GM18498 (cell line): Measurements from ENCODE around the gene C19orf73.
"Not testable (repeated sequence)": the region's sequence is repeated elsewhere in the genome, so short reads cannot be mapped to it uniquely, and the experiment has no call there.

Source experiments
- ATAC-seq: cut with Tn5 transposase; IDR thresholded peaks from one replicate; pipeline ENCODE4 v1.9.1; 2021; ENCODE audit warnings: mild to moderate bottlenecking, moderate library complexity; ENCODE audit not compliant: unreplicated experiment

The C19orf73 gene

DNA sequence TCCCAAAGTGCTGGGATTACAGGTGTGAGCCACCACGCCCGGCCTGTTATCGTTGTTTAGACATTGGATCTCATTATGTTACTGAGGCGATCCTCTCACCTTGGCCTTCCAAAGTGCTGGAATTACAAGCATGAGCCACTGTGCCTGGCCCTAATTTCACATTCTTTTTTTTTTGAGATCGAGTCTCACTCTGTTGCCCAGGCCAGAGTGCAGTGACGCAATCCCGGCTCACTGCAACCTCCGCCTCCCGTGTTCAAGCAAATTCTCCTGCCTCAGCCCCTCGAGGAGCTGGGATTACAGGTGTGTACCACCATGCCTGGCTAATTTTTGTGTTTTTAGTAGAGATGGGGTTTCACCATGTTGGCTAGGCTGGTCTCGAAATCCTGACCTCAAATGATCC is 4.3 kb upstream of the C19orf73 start:
- not testable (repeated sequence) for ATAC-seq

DNA sequence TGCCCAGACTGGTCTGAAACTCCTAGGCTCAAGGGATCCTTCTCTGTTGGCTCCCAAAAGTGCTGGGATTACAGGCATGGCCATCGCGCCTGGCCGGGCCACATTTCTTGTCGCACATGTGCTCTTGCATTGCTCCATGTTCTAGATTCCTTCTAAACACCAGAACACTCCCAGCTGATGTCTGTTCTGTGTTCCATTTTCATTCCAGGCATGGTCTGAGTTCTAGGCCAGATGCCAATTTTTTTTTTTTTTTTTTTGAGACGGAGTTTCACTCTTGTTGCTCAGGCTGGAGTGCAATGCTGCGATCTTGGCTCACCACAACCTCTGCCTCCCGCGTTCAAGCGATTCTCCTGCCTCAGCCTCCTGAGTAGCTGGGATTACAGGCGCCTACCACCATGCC is 2.9 kb upstream of the C19orf73 start:
- ATAC-seq = not testable (repeated sequence)

- no peak for ATAC-seq
These were observed 1.9 kb upstream of the C19orf73 start for GRCh38 chr19:49120868-49121267.

DNA sequence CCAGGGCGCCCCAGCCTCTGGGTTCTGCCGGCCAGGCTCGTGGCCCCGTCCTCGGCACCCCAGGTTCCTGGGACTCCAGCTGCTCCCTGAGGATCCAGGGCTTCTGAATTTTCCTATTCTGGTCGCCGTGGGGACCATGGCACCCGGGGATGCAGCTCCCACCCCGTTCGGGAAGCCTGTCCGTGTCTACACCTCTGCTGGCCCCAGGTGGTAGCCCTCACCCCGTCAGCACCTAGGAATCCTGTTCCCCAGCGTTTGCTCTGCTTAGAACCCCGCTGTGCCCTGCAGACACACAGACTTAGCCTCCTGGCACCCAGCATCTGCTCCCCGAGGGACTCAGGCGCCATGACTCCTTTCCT is 1.4 kb upstream of the C19orf73 start:
- ATAC-seq = no peak

DNA sequence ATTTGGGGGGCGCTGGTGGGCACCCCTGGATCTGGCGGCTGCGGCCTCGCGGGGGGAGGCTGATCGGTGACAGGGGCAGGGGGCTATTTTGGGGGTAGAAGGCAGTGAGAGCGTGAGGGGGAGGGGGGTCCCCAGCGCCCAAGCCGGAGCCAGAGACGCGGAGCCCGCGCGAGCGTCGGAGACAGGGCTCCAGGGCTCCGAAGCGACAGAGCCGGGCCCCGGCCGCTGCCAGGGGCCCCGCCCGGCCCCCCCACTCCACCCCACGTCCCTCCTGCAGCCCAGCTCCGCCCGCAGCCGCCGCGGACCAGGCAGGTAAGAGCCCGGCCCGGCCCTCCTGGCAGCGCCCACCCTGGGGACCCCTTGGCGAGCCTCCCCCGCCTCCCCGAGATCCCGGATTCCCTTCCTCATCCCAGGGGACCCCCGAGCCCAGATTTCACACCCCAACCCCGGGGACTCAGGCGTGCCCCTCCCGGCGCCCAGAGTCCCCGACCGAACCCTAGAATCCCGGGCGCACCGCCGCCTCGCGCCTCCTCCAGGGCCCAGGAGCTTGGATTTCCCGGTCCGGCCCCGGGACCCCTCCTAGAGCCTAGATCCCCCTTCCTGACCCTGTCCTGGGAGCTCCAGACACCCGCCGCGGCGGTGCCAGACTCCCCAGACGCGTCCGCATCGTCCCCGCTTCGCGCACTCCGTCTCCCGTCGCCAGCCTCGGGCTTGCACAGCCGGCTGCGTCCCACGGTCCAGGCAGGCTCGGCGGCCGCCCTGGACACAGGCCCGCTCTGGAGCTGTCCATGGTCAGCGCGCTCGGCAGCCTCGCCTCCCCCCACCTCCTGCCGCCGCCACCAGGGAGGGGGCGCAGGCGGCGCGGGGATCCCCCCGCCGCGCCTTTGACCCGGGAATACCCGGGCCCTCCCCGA is 725 bp upstream of the C19orf73 start, which contains the start of gene PPFIA3:
PPFIA3 (plus strand) TSS at position 134 of the 914 bp plus-strand sequence. CDS start 8,330 bp downstream, outside the sequence.
- no peak for ATAC-seq

DNA sequence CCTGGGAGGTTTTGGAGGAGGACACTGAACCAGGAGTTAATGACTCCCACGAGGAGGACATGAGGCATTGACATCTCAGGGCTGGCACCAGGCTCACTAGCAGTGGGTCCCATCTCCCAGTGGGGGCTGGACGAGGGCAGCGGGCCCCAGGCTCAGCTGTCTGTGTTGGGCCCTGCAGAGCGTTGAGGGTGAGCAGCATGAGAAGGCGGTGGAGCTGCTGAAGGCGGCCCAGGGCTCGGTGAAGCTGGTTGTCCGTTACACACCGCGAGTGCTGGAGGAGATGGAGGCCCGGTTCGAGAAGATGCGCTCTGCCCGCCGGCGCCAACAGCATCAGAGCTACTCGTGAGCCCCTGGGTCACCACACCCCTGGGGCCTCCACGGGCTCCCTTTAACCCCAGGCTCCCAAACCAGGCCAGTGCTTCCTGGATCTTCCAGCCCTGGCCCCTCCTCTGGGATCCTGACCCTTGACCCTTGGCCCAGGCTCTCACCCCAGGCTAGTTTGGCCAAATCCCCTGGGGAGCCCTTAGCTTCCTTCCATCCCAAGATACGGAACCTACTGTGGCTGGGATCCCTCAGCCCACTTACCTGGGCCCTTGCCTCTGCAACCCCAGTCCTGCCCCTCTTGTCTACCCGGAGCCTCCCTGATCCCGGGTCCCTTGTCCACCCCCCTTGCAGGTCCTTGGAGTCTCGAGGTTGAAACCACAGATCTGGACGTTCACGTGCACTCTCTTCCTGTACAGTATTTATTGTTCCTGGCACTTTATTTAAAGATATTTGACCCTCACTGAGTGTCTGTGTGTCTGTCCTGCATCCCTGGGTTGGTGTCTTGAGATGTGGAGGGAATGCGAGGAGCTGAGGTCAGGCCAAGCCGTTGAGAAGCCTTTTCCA is 1.0 kb downstream of the C19orf73 start:
- no peak for ATAC-seq

DNA sequence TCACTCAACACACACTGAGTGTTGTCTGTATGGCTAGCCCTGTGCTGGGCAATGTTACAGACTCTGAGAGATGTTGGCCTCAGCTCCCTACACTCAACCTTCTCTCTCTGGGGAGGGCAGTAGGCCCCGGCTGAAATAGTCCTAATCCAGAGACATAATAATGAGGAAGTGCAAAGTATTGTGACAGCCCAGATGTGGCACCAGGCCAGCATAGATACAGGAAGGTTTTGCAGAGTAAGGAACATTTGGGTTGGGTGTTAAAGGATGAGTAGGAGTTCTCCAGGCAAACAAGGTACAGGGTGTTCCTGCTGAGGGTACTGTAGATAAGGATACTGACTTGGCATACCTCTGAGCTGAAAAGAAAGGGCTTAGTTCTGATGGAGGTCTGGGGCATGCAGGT is 2.4 kb downstream of the C19orf73 start:
- ATAC-seq = no peak

- ATAC-seq = peak; percentile 1
These were observed 4.1 kb downstream of the C19orf73 start for GRCh38 chr19:49114630-49115363.

DNA sequence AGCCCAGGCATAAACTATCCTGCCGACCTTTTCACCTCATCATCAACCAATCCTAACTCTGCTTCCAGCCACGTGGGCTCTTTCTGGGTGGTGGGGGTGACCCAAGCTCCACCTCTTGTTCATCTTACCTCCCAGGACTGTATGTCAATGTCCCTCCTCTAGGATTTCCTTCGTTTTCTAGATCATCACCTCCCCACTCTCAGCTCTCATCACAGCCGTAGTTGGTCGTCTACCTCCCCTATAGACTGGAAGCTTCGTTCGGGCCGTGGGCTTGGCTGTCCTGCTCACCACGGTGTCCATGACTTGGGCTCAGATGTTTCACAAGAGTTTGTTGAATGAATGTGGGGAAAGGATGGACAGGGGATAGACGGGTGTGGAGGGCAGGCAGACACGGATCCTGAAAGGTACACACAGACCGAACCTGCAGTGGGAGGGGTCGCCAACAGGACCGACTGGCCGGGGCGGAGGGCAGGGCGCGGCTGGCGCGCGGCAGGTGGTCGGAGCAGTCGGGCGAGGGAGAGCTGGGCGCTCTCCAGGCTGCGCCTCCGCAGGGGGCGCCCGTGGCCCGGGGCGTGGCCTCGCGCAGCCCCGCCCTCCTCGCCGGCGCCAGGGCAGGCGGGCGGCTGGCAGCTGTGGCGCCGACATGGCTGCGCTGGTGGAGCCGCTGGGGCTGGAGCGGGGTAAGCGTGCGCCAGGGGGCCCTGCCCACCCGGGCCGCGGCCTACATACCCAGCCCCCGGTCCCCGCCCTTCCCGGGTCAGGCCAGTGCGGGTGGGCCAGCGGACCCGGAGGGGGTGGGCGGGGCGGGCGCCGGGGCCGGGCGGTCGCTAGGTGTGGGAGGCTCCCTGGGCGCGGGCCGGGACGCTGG is 4.9 kb downstream of the C19orf73 start, which contains the start of gene LIN7B:
LIN7B (plus strand) TSS at position 609 of the 868 bp plus-strand sequence; CDS start at position 644, 35 bp downstream.
- peak; percentile 51 for ATAC-seq

- no peak for ATAC-seq
These were observed 7.5 kb downstream of the C19orf73 start for GRCh38 chr19:49111218-49111998.

GRCh38 chr19:49110567-49110966 is 8.4 kb downstream of the C19orf73 start:
- ATAC-seq = no peak

- no peak for ATAC-seq
These were observed 9.2 kb downstream of the C19orf73 start for GRCh38 chr19:49109569-49110233.

DNA sequence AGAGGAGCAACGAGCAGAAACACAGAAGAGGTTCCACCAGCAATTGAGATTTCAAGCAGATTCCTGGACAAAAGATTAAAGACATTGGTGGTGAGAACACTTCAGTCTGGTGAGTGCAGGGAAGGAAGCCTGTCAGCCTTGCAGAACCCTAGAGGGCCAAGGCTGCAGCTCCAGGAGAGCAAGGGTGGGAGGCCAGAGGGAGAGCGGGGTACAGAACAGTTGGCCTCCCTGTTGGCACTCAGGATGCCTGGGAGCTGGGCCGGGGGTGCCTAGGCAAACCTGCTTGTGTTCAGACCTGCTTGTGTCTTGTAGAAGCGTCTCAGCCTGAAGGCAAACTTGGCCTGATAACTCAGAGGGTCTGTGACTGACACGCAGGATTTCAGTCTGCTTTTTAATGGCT is 9.9 kb downstream of the C19orf73 start:
- no peak for ATAC-seq

- no peak for ATAC-seq
These were observed 11.1 kb downstream of the C19orf73 start for GRCh38 chr19:49107625-49108459.

- ATAC-seq = no peak
These were observed 12.3 kb downstream of the C19orf73 start for GRCh38 chr19:49106648-49107135.

GRCh38 chr19:49104229-49104864 is 14.6 kb downstream of the C19orf73 start:
- no peak for ATAC-seq
